Central memory CD8-positive, alpha-beta T cell (primary cell): ENCODE measurements around the gene POLR1F.

Experiments
- ATAC-seq: fragments of 150-1000 bp; cut with Tn5 transposase; replicated peaks from 2 replicates; pipeline ENCODE4 v1.10.0; 2022; ENCODE audit warnings: mild to moderate bottlenecking, moderate FRiP score, moderate number of reproducible peaks; ENCODE audit not compliant: poor library complexity, severe bottlenecking; ENCODE audit errors: extremely low read depth
- DNase-seq, 2 donors: peaks; one replicate each; pipeline ENCODE4 v3.0.0; 2021; ENCODE audit warnings: low spot score in 2 of 2
- H3K27ac Mint-ChIP-seq: one replicate; pipeline ENCODE4 v1.8.0; 2022; ENCODE audit warnings: low read depth, mild to moderate bottlenecking, moderate library complexity, mixed read lengths
- H3K27me3 Mint-ChIP-seq: one replicate; pipeline ENCODE4 v1.8.0; 2022; ENCODE audit warnings: mixed read lengths
- H3K36me3 Mint-ChIP-seq: one replicate; pipeline ENCODE4 v1.8.0; 2022; ENCODE audit warnings: mild to moderate bottlenecking, moderate library complexity, mixed read lengths; ENCODE audit not compliant: insufficient read depth
- H3K4me1 Mint-ChIP-seq: one replicate; pipeline ENCODE4 v1.8.0; 2022; ENCODE audit warnings: mixed read lengths
- H3K4me3 Mint-ChIP-seq: one replicate; pipeline ENCODE4 v1.8.0; 2022; ENCODE audit warnings: mild to moderate bottlenecking, moderate library complexity, mixed read lengths
- H3K9me3 Mint-ChIP-seq: one replicate; pipeline ENCODE4 v1.8.0; 2022; ENCODE audit warnings: mixed read lengths

POLR1F gene, protein sequence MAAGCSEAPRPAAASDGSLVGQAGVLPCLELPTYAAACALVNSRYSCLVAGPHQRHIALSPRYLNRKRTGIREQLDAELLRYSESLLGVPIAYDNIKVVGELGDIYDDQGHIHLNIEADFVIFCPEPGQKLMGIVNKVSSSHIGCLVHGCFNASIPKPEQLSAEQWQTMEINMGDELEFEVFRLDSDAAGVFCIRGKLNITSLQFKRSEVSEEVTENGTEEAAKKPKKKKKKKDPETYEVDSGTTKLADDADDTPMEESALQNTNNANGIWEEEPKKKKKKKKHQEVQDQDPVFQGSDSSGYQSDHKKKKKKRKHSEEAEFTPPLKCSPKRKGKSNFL

GRCh38 chr7:19708397-19709248 is at the start of gene POLR1F:
Gene POLR1F (minus strand): TSS chr7:19709037. CDS start chr7:19709016, 21 bp downstream.
- H3K9me3 Mint-ChIP-seq: no peaks in the 10 kb centered on the region
- peak within 1 kb of the TSS; percentile 96 for H3K4me3 Mint-ChIP-seq
- ATAC-seq: peak; percentile 93
- peaks cover 46% of the 10 kb centered on the region for H3K4me1 Mint-ChIP-seq
- H3K27ac Mint-ChIP-seq: peak within 1 kb of the TSS; percentile 97
- peaks cover 6% of the 10 kb centered on the region for H3K36me3 Mint-ChIP-seq
- peak; percentile 94 to 96 for DNase-seq
- H3K27me3 Mint-ChIP-seq: no peaks in the 10 kb centered on the region

DNA sequence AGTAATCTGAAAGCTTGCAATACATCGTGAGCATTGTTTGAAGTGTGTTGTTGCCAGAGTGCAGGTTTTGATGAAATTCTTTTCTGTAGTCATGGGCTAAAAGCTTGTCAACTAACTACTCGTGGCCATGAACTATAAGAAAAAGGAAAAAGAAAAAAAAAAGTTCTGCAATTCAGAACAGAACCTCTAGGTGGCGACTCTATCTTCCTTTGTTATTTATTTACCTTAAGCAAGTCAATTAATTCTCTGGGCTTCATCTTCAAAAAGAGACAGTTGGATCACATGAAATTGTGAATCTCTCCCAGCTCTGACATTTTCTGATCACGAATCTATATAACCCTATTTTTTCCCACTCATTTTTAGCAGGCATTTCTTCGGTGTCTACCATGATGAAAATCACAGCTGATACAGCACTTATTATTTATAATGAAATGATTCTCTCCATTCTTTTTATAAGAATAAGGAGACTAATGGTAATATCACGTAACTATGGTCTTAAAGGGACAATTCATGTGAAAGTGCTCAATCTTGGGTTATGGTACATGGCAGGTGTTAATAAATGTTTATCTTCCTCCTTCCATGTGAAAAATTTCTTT is 45.8 kb upstream of the POLR1F start:
- H3K36me3 Mint-ChIP-seq: no peaks in the 10 kb centered on the region
- H3K27ac Mint-ChIP-seq: no peak overlapping the region
- DNase-seq (no peak), ATAC-seq (no peak)
- H3K4me3 Mint-ChIP-seq: no peak overlapping the region
- H3K4me1 Mint-ChIP-seq: no peaks in the 10 kb centered on the region
- H3K27me3 Mint-ChIP-seq: peaks cover 9% of the 10 kb centered on the region
- H3K9me3 Mint-ChIP-seq: no peaks in the 10 kb centered on the region

- DNase-seq (no peak), ATAC-seq (no peak)
- no peak overlapping the region for H3K4me3 Mint-ChIP-seq
- no peaks in the 10 kb centered on the region for H3K4me1 Mint-ChIP-seq
- no peaks in the 10 kb centered on the region for H3K36me3 Mint-ChIP-seq
- no peaks in the 10 kb centered on the region for H3K9me3 Mint-ChIP-seq
- H3K27me3 Mint-ChIP-seq: peaks cover 9% of the 10 kb centered on the region
- H3K27ac Mint-ChIP-seq: no peak overlapping the region
Observed at GRCh38 chr7:19752020-19752419, 43.2 kb upstream of the POLR1F start.

DNA sequence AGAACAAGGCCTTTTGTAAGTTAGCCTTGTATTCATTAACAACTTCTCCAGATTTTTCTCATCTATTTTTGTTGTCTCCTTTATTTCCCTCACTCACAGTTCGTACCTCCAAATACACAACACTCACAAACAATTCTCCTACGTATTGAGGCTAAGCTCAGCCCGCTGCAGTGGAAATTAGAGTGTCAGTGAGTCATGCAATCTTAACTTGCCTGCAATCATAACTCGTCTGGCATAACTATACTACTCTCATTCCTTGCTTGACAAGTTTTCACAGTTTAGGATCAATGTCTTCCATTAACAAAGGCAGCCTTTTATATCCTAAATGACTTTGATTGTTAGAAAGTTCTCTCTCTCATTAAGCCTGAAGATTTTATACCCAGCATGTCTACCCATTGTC is 40.8 kb upstream of the POLR1F start:
- Mint-ChIP-seq H3K27ac (no peak overlapping the region), H3K4me1 (no peaks in the 10 kb centered on the region), H3K4me3 (no peak overlapping the region), H3K36me3 (no peaks in the 10 kb centered on the region), H3K27me3 (peaks cover 9% of the 10 kb centered on the region), H3K9me3 (no peaks in the 10 kb centered on the region)
- DNase-seq: no peak
- no peak for ATAC-seq

GRCh38 chr7:19747740-19748339 is 39.0 kb upstream of the POLR1F start:
- no peak overlapping the region for H3K27ac Mint-ChIP-seq
- no peaks in the 10 kb centered on the region for H3K4me1 Mint-ChIP-seq
- H3K36me3 Mint-ChIP-seq: no peaks in the 10 kb centered on the region
- no peak for DNase-seq
- no peaks in the 10 kb centered on the region for H3K9me3 Mint-ChIP-seq
- no peak overlapping the region for H3K4me3 Mint-ChIP-seq
- H3K27me3 Mint-ChIP-seq: peaks cover under 1% of the 10 kb centered on the region
- ATAC-seq: no peak

- Mint-ChIP-seq H3K36me3 (no peaks in the 10 kb centered on the region), H3K4me3 (no peak overlapping the region), H3K9me3 (no peaks in the 10 kb centered on the region), H3K4me1 (no peaks in the 10 kb centered on the region), H3K27me3 (no peaks in the 10 kb centered on the region), H3K27ac (no peak overlapping the region)
- DNase-seq (no peak), ATAC-seq (no peak)
Observed at GRCh38 chr7:19744075-19744474, 35.2 kb upstream of the POLR1F start.

DNA sequence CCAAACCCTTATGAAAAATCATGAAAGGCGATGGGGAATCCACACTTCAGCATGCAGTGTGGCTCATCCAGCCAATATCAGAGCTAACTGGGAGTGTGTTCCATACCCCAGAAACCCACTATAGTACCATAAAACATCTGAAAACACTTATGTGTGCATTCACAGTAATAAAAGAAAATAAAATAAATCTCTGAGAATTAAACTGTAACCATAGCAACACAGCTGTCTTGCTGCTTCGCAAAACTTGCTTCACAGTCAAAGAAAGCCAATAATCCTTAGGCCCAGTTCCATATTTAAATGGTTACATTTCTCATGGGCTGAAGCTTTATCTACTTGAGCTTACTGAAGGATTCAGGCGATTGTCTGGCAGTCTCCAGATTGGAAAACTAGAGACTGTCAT is 19.9 kb upstream of the POLR1F start:
- no peaks in the 10 kb centered on the region for H3K36me3 Mint-ChIP-seq
- no peak for ATAC-seq
- no peaks in the 10 kb centered on the region for H3K9me3 Mint-ChIP-seq

DNA sequence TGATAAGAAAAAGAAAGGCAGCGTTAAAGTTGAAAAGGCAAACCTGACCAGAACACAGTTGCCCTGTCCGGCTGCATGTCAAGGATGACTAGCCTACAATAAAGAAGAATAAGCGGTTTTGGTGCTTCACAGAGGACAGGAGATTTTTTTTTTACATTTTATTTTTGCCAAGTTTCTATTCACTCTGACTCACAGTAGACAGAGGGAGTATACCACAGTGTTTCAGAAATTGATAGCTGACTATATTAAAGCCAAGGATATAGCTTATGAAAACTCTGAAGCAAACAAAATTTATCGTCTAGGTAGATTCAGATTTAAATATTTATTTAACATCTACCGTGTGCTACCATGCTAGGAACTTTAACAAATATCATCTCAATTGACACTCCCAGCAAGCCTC is 16.9 kb upstream of the POLR1F start:
- ATAC-seq (no peak), DNase-seq (no peak)
- Mint-ChIP-seq H3K4me3 (no peak overlapping the region), H3K27ac (no peak overlapping the region), H3K36me3 (no peaks in the 10 kb centered on the region), H3K4me1 (no peaks in the 10 kb centered on the region), H3K27me3 (peaks cover 31% of the 10 kb centered on the region), H3K9me3 (no peaks in the 10 kb centered on the region)

More for the DNA sequence above, 19.9 kb upstream of the POLR1F start:
- Mint-ChIP-seq H3K27ac (no peak overlapping the region), H3K4me3 (no peak overlapping the region), H3K27me3 (peaks cover 34% of the 10 kb centered on the region), H3K4me1 (no peaks in the 10 kb centered on the region)
- DNase-seq: no peak

GRCh38 chr7:19715499-19715898 is 6.7 kb upstream of the POLR1F start:
- H3K27me3 Mint-ChIP-seq: peaks cover 10% of the 10 kb centered on the region
- no peaks in the 10 kb centered on the region for H3K4me1 Mint-ChIP-seq
- H3K27ac Mint-ChIP-seq: no peak overlapping the region
- ATAC-seq (no peak), DNase-seq (no peak)
- H3K36me3 Mint-ChIP-seq: no peaks in the 10 kb centered on the region
- H3K9me3 Mint-ChIP-seq: no peaks in the 10 kb centered on the region
- no peak overlapping the region for H3K4me3 Mint-ChIP-seq

- Mint-ChIP-seq H3K36me3 (peaks cover 4% of the 10 kb centered on the region), H3K4me1 (peaks cover 15% of the 10 kb centered on the region), H3K9me3 (no peaks in the 10 kb centered on the region), H3K4me3 (no peak overlapping the region), H3K27me3 (no peaks in the 10 kb centered on the region), H3K27ac (peak overlapping the region; percentile 16)
- ATAC-seq (no peak), DNase-seq (peak in 1 of 2 donors; percentile 22)
Observed at GRCh38 chr7:19713676-19714075, 4.8 kb upstream of the POLR1F start.

GRCh38 chr7:19709249-19709578 is 377 bp upstream of the POLR1F start:
- Mint-ChIP-seq H3K27me3 (no peaks in the 10 kb centered on the region), H3K4me1 (peaks cover 46% of the 10 kb centered on the region)
- ATAC-seq: no peak

DNA sequence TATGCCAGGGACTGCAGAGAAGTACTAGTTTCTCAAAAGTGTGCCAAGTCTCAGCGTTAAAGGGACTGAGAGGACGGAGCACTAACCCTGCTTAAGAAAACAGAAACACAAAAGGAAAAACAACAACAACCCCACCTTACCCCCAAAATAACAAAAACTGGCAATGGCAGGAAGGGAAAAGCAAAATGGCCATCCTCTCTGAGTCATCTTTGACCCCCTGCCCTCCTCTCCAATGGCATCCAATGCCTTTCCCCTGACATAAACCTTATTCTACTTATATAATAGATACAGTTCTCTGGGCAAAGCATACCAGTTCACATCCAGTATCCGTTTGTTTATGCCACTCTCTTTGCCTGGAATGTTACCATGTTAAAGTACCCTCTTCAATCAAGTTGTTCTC is 1.6 kb downstream of the POLR1F start:
- Mint-ChIP-seq H3K4me1 (peaks cover 46% of the 10 kb centered on the region), H3K4me3 (peak overlapping the region; percentile 96), H3K27ac (peak overlapping the region; percentile 97), H3K36me3 (peaks cover 8% of the 10 kb centered on the region), H3K9me3 (no peaks in the 10 kb centered on the region), H3K27me3 (no peaks in the 10 kb centered on the region)
- DNase-seq: no peak
- ATAC-seq: no peak

More at GRCh38 chr7:19709249-19709578, 377 bp upstream of the POLR1F start:
- Mint-ChIP-seq H3K9me3 (no peaks in the 10 kb centered on the region), H3K4me3 (peak overlapping the region; percentile 96), H3K27ac (peak overlapping the region; percentile 97), H3K36me3 (peaks cover 6% of the 10 kb centered on the region)
- DNase-seq: no peak
